Suprapubic skin (tissue), 4 donors: ENCODE data around the gene USP47. TPM values are rescaled to one million over a fixed set of nuclear protein-coding genes. Genes with fewer than 3 reads are reported as not detected.

Source experiments
- DNase-seq, 2 donors: peaks; one replicate each; pipeline ENCODE4 v3.0.0-alpha.2; 2019; ENCODE audit warnings: low spot score in 2 of 2
- H3K27ac ChIP-seq: fragments of 200-600 bp; sonication (generic); one replicate; pipeline ENCODE4 v1.5.1; 2019
- H3K27me3 ChIP-seq: fragments of 200-600 bp; sonication (generic); one replicate; pipeline ENCODE4 v1.5.1; 2019
- H3K36me3 ChIP-seq: fragments of 200-600 bp; sonication (generic); one replicate; pipeline ENCODE4 v1.5.1; 2019
- H3K4me1 ChIP-seq: fragments of 200-600 bp; sonication (generic); one replicate; pipeline ENCODE4 v1.5.1; 2019
- H3K4me3 ChIP-seq: fragments of 200-600 bp; sonication (generic); one replicate; pipeline ENCODE4 v1.5.1; 2019; ENCODE audit warnings: mild to moderate bottlenecking
- H3K9me3 ChIP-seq: fragments of 200-600 bp; sonication (generic); one replicate; pipeline ENCODE4 v1.5.1; 2019
- CTCF ChIP-seq, 2 donors: fragments of 200-600 bp in 1 of 2; fragments of 450-650 bp in 1 of 2; sonication (generic) in 1 of 2; IDR thresholded peaks; one replicate each; pipeline ENCODE4 v1.5.1; 2016 to 2019; ENCODE audit warnings: antibody characterized with exemption in 2 of 2, mild to moderate bottlenecking in 1 of 2, moderate library complexity in 1 of 2
- EP300 ChIP-seq: sonication (generic); formaldehyde crosslinking; IDR thresholded peaks from one replicate; pipeline ENCODE4 v1.6.1; 2017; ENCODE audit warnings: antibody characterized with exemption
- POLR2A ChIP-seq, 2 donors: fragments of 450-650 bp; IDR thresholded peaks; one replicate each; pipeline ENCODE4 v1.6.1; 2017; ENCODE audit warnings: antibody characterized with exemption in 2 of 2, mild to moderate bottlenecking in 2 of 2, moderate library complexity in 2 of 2
- POLR2AphosphoS5 ChIP-seq, 3 donors: sonication (generic); formaldehyde crosslinking; IDR thresholded peaks; one replicate each; pipeline ENCODE4 v1.6.1; 2017; ENCODE audit warnings: antibody characterized with exemption in 3 of 3
- WGBS: methylation state at CpG from one replicate; pipeline ENCODE4 v1.1.5; 2018; 5-methylcytosine and 5-hydroxymethylcytosine counted together
- total RNA-seq, 4 donors: library from RNA; depleted of rRNA; stranded (reverse); fragments of >200 nt; gene quantifications; one replicate each; pipeline ENCODE4 v1.1.0, GENCODE V29; 2016

Gene USP47
- total RNA-seq, 4 donors from 2014 or later, result 56.0 to 102 (median 72.2) TPM

- H3K27ac ChIP-seq, result no peak overlapping the region
These were observed 35.7 kb upstream of the USP47 start for GRCh38 chr11:11806074-11806473.

GRCh38 chr11:11806586-11806985, 35.2 kb upstream of the USP47 start:
- Histone ChIP-seq H3K4me3 (no peak overlapping the region), H3K4me1 (no peaks in the 10 kb centered on the region), H3K36me3 (no peaks in the 10 kb centered on the region), H3K27me3 (no peaks in the 10 kb centered on the region), H3K9me3 (no peaks in the 10 kb centered on the region), H3K27ac (no peak overlapping the region)
- no peak for DNase-seq
- TF ChIP-seq CTCF (IDR thresholded peaks at IDR 0.05) (no peak), EP300 (no peak), POLR2A (IDR thresholded peaks at IDR 0.05) (no peak), POLR2AphosphoS5 (IDR thresholded peaks at IDR 0.05) (no peak)

More at GRCh38 chr11:11806074-11806473, 35.7 kb upstream of the USP47 start:
- 75% methylated on average over 3 of the region's 3 CpGs for WGBS
- H3K36me3 ChIP-seq, result no peaks in the 10 kb centered on the region
- DNase-seq, result no peak
- no peaks in the 10 kb centered on the region for H3K4me1 ChIP-seq
- H3K9me3 ChIP-seq, result no peaks in the 10 kb centered on the region
- H3K27me3 ChIP-seq, result no peaks in the 10 kb centered on the region
- no peak for TF ChIP-seq POLR2A (IDR thresholded peaks at IDR 0.05)
- no peak for TF ChIP-seq EP300
- TF ChIP-seq CTCF (IDR thresholded peaks at IDR 0.05), result no peak
- TF ChIP-seq POLR2AphosphoS5 (IDR thresholded peaks at IDR 0.05), result no peak
- H3K4me3 ChIP-seq, result no peak overlapping the region

GRCh38 chr11:11807811-11808782, 33.7 kb upstream of the USP47 start:
- Histone ChIP-seq H3K4me3 (no peak overlapping the region), H3K4me1 (no peaks in the 10 kb centered on the region), H3K9me3 (no peaks in the 10 kb centered on the region), H3K36me3 (no peaks in the 10 kb centered on the region), H3K27me3 (no peaks in the 10 kb centered on the region), H3K27ac (no peak overlapping the region)
- DNase-seq, result no peak
- TF ChIP-seq POLR2AphosphoS5 (IDR thresholded peaks at IDR 0.05) (no peak), CTCF (IDR thresholded peaks at IDR 0.05) (no peak), POLR2A (IDR thresholded peaks at IDR 0.05) (no peak), EP300 (no peak)
- 64% methylated on average over 8 of the region's 8 CpGs for WGBS

- Histone ChIP-seq H3K9me3 (no peaks in the 10 kb centered on the region), H3K4me1 (no peaks in the 10 kb centered on the region), H3K36me3 (no peaks in the 10 kb centered on the region), H3K27me3 (no peaks in the 10 kb centered on the region), H3K4me3 (no peak overlapping the region), H3K27ac (no peak overlapping the region)
- TF ChIP-seq EP300 (no peak), CTCF (IDR thresholded peaks at IDR 0.05) (no peak), POLR2AphosphoS5 (IDR thresholded peaks at IDR 0.05) (no peak), POLR2A (IDR thresholded peaks at IDR 0.05) (no peak)
- DNase-seq, result no peak
- WGBS, result 80% methylated on average over 4 of the region's 4 CpGs
These were observed 32.7 kb upstream of the USP47 start for GRCh38 chr11:11808992-11809615.
